Fibroblast of the conjunctiva (primary cell): ENCODE results near the gene ATG9B.

Source experiments
- DNase-seq: peaks from one replicate; pipeline ENCODE4 v3.0.0-alpha.2; 2010; ENCODE audit warnings: low read depth

Gene ATG9B

DNA sequence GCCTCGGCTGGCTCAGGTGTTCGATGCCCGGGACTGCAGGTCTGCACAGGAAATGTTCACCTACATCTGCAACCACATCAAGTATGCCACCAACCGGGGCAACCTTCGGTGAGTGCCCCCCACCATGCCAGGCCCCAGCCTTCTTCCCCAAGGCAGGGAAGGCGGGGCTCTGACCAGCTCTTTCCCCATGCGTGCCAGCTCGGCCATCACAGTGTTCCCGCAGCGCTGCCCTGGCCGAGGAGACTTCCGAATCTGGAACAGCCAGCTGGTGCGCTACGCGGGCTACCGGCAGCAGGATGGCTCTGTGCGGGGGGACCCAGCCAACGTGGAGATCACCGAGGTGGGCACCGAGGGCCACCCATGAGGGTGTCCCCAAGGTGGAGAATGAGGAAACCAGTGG is 26.0 kb downstream of the ATG9B start:
- DNase-seq: no peak

- no peak for DNase-seq
These were observed 26.5 kb downstream of the ATG9B start for GRCh38 chr7:150997817-150998216.

DNA sequence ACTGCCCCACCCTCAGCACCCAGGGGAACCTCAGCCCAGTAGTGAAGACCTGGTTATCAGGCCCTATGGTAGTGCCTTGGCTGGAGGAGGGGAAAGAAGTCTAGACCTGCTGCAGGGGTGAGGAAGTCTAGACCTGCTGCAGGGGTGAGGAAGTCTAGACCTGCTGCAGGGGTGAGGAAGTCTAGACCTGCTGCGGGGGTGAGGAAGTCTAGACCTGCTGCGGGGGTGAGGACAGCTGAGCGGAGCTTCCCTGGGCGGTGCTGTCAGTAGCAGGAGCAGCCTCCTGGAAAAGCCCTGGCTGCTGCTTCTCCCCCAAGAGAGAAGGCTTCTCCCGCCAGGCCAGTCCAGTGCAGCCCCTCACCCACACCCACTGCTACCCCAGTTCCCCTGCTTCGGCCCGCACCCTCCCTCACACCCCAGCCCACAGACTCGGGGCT is 27.2 kb downstream of the ATG9B start:
- no peak for DNase-seq

DNA sequence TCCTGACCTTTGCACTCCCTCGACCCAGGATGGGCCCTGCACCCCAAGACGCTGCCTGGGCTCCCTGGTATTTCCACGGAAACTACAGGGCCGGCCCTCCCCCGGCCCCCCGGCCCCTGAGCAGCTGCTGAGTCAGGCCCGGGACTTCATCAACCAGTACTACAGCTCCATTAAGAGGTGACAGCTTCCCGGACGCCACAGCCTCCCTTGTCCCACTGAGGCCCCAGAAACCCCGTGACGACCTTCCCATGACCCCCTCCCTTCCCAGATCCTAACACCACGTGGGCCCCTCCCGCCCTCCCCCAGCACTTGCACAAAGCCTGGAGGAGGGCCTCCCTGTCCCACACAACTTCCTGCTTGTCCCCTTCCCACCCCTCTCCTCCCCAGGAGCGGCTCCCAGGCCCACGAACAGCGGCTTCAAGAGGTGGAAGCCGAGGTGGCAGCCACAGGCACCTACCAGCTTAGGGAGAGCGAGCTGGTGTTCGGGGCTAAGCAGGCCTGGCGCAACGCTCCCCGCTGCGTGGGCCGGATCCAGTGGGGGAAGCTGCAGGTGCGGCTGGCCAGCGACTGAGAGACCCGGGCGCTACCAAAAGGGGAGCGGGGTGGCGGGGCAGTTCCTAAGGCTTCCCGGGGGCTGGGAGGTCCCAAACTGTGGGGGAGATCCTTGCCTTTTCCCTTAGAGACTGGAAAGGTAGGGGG is 27.8 kb downstream of the ATG9B start:
- DNase-seq: no peak

GRCh38 chr7:150994838-150995510 is 29.3 kb downstream of the ATG9B start:
- DNase-seq: no peak

- DNase-seq: no peak
These were observed 30.0 kb downstream of the ATG9B start for GRCh38 chr7:150994141-150994837.

DNA sequence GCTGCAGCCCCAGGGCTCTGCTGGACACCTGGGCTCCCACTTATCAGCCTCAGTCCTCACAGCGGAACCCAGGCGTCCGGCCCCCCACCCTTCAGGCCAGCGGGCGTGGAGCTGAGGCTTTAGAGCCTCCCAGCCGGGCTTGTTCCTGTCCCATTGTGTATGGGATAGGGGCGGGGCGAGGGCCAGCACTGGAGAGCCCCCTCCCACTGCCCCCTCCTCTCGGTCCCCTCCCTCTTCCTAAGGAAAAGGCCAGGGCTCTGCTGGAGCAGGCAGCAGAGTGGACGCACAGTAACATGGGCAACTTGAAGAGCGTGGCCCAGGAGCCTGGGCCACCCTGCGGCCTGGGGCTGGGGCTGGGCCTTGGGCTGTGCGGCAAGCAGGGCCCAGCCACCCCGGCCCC is 30.8 kb downstream of the ATG9B start:
- no peak for DNase-seq

- no peak for DNase-seq
These were observed 31.4 kb downstream of the ATG9B start for GRCh38 chr7:150992833-150993302.

- no peak for DNase-seq
These were observed 32.1 kb downstream of the ATG9B start for GRCh38 chr7:150992051-150992640.

- no peak for DNase-seq
These were observed 33.7 kb downstream of the ATG9B start, which contains the start of gene NOS3 for GRCh38 chr7:150990416-150991186. TSS of gene NOS3 (plus strand) at chr7:150991017. CDS start at chr7:150993804, 2,787 bp downstream.

GRCh38 chr7:150989456-150989855 is 34.8 kb downstream of the ATG9B start:
- no peak for DNase-seq

GRCh38 chr7:150988230-150989226 is 35.8 kb downstream of the ATG9B start:
- DNase-seq: no peak

- no peak for DNase-seq
These were observed 37.7 kb downstream of the ATG9B start for GRCh38 chr7:150986556-150986955.

DNA sequence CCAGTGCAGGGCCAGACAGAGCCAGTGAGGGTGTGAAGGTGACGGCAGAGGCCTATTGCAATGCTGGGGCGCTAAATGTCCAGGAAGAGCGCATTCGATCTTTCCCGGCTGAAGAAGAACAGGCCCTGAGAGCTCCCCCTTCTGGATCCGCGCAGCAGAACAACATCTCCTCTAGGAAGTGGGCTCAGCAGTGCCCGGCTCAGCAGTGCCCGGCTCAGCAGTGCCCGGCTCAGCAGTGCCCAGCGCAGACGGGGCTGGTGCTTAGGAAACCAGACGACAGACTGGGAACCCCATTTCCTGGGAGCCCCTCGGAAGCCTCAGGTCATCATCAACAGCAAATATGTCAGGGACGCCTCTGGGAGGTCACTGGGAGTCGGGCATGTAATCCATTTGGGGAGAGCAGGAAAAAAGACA is 38.2 kb downstream of the ATG9B start:
- no peak for DNase-seq

DNA sequence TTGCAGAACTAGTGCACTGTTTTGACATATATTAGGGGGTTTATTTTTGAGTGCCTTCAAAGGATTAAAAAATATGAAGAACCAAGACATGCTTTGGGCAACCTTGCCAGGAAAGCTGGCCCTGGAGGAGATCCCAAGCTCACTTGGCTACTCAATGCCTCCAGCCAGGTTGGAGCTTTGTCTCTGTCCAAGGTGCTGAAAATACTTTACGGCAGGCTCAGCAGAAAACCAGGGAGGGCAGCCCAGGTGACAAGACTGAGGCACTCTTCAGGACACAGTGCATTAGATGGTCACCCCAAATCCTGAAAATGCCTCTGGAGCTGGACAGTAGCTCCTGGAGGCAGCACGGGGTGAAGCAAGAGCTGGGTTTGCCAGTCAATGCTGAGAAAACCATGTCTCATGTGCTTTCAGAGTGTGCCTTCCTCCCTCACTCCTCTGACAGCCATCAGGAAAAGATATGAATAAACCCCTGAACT is 40.4 kb downstream of the ATG9B start:
- DNase-seq: no peak

DNA sequence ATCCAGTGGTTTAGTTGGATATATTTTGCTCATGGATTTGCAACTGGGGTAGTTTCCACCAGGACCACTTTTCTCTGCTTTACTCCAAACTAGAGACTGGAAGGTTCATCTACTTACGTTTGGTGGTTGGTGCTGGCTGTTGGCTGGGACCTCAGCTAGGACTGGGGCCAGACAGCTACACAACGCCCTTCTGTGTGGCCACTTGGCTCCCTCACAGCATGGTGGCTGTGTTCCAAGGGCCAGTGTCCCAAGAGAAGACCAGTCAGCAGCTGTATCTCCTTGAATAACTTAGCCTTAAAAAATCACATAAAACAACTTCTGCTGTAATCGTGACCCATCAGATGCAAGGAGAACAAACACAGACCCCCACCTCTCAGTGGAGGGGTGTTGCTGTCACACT is 41.9 kb downstream of the ATG9B start:
- no peak for DNase-seq

DNA sequence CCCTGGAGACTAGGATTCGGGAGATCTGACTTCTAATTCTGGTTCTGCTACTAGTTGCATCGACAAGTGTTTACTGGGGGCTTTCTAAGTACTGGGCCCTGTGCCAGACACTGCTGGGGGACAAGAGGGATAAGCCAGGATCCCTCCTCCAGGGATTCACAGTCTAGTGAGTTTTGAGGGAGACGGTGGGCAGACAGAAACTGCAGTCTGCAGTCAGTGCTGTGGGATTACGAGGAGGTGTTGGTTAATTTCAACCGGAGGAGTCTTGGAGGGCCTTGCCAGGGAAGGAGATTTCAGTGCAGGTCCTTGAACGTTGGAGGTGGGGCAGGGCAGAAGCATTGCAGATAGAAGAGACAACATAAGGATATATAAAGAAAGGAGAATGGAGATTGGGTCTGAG is 42.6 kb downstream of the ATG9B start:
- DNase-seq: no peak

DNA sequence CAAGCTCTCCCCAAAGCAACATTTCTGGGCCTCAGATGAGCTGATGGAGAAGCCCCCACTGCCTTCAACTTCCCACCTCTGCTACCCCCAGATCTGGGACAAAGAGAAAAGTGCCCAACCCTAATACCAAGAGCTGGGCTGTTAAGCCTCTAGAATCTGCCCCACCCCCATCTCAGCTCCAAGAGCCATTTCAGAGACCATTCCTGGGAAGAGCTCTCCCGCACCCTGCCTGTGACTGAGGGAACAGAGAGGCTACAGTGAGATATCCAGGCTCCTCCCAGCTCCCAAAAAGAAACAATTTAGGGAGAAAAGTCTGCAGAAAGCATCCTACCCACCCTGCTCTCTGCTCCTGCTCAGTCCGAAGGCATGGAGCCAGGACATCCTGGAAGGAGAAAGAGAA is 43.6 kb downstream of the ATG9B start:
- DNase-seq: no peak

DNA sequence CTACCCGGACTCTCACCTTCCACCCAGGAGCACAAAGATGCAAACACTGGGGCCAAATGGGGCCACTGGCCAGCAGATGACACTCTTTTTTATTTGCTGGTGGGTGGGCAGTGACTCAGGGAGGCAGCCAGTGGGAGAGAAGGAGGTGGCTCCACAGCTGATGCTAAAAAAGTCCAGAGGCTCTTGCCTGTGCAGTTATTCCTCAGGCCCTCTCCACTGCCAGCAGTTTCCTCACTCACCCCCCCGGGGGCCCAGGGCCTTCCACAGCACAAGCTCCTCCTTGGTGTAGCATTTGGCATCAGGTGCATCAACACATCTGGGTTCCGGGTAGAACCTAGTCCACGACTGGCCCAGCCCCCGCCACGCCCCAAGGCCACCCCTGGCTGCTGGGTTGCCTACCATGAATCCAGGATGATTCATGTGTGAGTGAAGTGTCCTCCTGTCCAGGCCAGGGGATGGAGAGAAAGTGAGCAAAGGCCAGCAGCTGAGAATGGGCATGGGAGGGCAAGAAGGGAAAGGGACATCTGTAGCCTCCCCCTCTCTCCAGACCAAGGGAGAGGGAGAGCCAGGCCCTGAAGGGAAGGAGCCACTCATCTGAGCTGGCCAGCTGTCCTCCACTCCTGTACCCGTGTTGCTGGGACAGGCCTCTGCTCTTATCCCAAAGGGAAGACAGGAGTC is 44.4 kb downstream of the ATG9B start:
- DNase-seq: no peak
